K562 (cell line): ENCODE measurements around the gene MKRN1. TPM values are rescaled to one million over a fixed set of nuclear protein-coding genes. Genes with fewer than 3 reads are reported as not detected.

ENCODE experiments used
- ATAC-seq: fragments of 200-7000 bp; cut with Tn5 transposase; 3 replicates; pipeline ENCODE4 v1.9.1; 2020; ENCODE audit warnings: moderate library complexity
- BruUV-seq: library from RNA; stranded (reverse); fragments of 400-500 nt; replicated peaks from 2 replicates; lab custom pipeline; 2021; lab: Mats Ljungman, UMichigan
- CTCF ChIA-PET: fragments of 300-600 bp; formaldehyde crosslinking; extraction: SDS; loops from one replicate; lab custom pipeline; 2021; ENCODE audit warnings: low intra/inter-chr PET ratio; lab: Yijun Ruan, JAX
- POLR2A ChIA-PET: fragments of 300-600, 350-650 bp; sonication (Branson Sonifier 250); formaldehyde crosslinking; extraction: SDS; loops from one replicate; lab custom pipeline; 2021; ENCODE audit warnings: antibody characterized with exemption, inconsistent platforms; lab: Yijun Ruan, JAX
- DNase-seq, 4 experiments: peaks; one replicate each; pipeline versions ENCODE4 v3.0.0 to v3.0.0-alpha.2; 2011 to 2018; ENCODE audit warnings: low spot score in 3 of 4, mixed read lengths in 3 of 4; ENCODE audit errors: extremely low read depth in 1 of 4
- FAIRE-seq: peaks from 2 replicates; lab custom pipeline; 2011; peaks lifted over from hg19 to GRCh38; lab: Jason Lieb, UNC
- H2AFZ ChIP-seq: 2 replicates; pipeline ENCODE4 v1.6.0; 2011; ENCODE audit warnings: low read depth, low read length, control low read depth, inconsistent platforms
- H3K27ac ChIP-seq: fragments of 200-600 bp; 3 replicates; pipeline ENCODE4 v1.8.0; 2011; ENCODE audit warnings: low read depth, mild to moderate bottlenecking, control low read depth, inconsistent platforms, low read length, moderate library complexity, mixed read lengths; ENCODE audit errors: extremely low read depth
- H3K27me3 ChIP-seq, 2 experiments: fragments of 300-600 bp in 1 of 2; 2 replicates in 1 of 2; 3 replicates in 1 of 2; pipeline versions ENCODE4 v1.6.0 to v1.8.0; 2011; ENCODE audit warnings: inconsistent platforms in 2 of 2, low read length in 2 of 2, mild to moderate bottlenecking in 1 of 2, mixed read lengths in 1 of 2, moderate library complexity in 1 of 2; ENCODE audit not compliant: control insufficient read depth in 2 of 2, insufficient read depth in 2 of 2
- H3K36me3 ChIP-seq: fragments of 300-600 bp; 3 replicates; pipeline ENCODE4 v1.8.0; 2011; ENCODE audit warnings: mild to moderate bottlenecking, low read length, inconsistent platforms; ENCODE audit not compliant: control insufficient read depth, insufficient read depth
- H3K4me1 ChIP-seq, 2 experiments: fragments of 200-600 bp in 1 of 2; replicated peaks in 1 of 2; 2 replicates in 1 of 2; 3 replicates in 1 of 2; pipeline versions ENCODE4 v1.5.1 to v1.8.0; 2011; ENCODE audit warnings: inconsistent platforms in 2 of 2, low read length in 2 of 2, mild to moderate bottlenecking in 1 of 2, mixed read lengths in 1 of 2, moderate library complexity in 1 of 2; ENCODE audit not compliant: control insufficient read depth in 2 of 2, insufficient read depth in 2 of 2
- H3K4me2 ChIP-seq: 2 replicates; pipeline ENCODE4 v1.6.1; 2011; ENCODE audit warnings: low read length, control low read depth, inconsistent platforms, mixed read lengths; ENCODE audit not compliant: insufficient read depth
- H3K4me3 ChIP-seq: fragments of 200-600 bp; sonication (generic), shearing (Covaris generic); 2 replicates; pipeline ENCODE4 v1.5.1; 2016; ENCODE audit warnings: control low read depth, inconsistent platforms
- H3K79me2 ChIP-seq: fragments of 200-600 bp; 3 replicates; pipeline ENCODE4 v1.8.0; 2011; ENCODE audit warnings: low read length, inconsistent platforms; ENCODE audit not compliant: control insufficient read depth, insufficient read depth
- H3K9ac ChIP-seq, 2 experiments: 2 replicates each; pipeline versions ENCODE4 v1.6.0 to v1.6.1; 2011; ENCODE audit warnings: low read depth in 2 of 2, low read length in 2 of 2, control low read depth in 1 of 2, inconsistent platforms in 1 of 2, mild to moderate bottlenecking in 1 of 2, mixed read lengths in 1 of 2; ENCODE audit not compliant: insufficient read depth in 1 of 2
- H3K9me1 ChIP-seq: one replicate; pipeline ENCODE4 v1.6.0; 2011; ENCODE audit warnings: inconsistent platforms, mild to moderate bottlenecking, low read length, moderate library complexity; ENCODE audit not compliant: control insufficient read depth, insufficient read depth
- H3K9me3 ChIP-seq: replicated peaks from 2 replicates; pipeline ENCODE4 v1.5.1; 2011; ENCODE audit warnings: low read depth, low read length, inconsistent platforms; ENCODE audit not compliant: control insufficient read depth, insufficient read depth
- H4K20me1 ChIP-seq: replicated peaks from 2 replicates; pipeline ENCODE4 v1.6.1; 2011; ENCODE audit warnings: low read length, inconsistent platforms, mixed read lengths; ENCODE audit not compliant: control insufficient read depth, insufficient read depth
- CC2D1A ChIP-seq: fragments of 450-650 bp; IDR thresholded peaks from 2 replicates; pipeline ENCODE4 v1.6.1; 2017; ENCODE audit warnings: mild to moderate bottlenecking
- FUS ChIP-seq: fragments of 200-400 bp; formaldehyde crosslinking; optimal IDR thresholded peaks from 2 replicates; pipeline ENCODE3; 2017; ENCODE audit warnings: low read depth, low read length
- HSF4 ChIP-seq: fragments of 250-450 bp; sonication (Bioruptor Pico); IDR thresholded peaks from 2 replicates; pipeline ENCODE4 v2.1.2; 2022; ENCODE audit warnings: mild to moderate bottlenecking, moderate library complexity, borderline replicate concordance
- KAT8 ChIP-seq: fragments of 450-650 bp; IDR thresholded peaks from 2 replicates; pipeline ENCODE4 v1.6.1; 2016; ENCODE audit warnings: low read depth, mild to moderate bottlenecking
- KLF1 ChIP-seq: fragments of 450-650 bp; IDR thresholded peaks from 2 replicates; pipeline ENCODE4 v1.6.1; 2016; ENCODE audit warnings: missing genetic modification characterization, missing compliant biosample characterization
- WGBS: fragments of 100-300 bp; shearing (Covaris generic); methylation state at CpG from one replicate; pipeline ENCODE4 v1.1.6; 2016; ENCODE audit warnings: low coverage, mixed read lengths; ENCODE audit not compliant: insufficient coverage; ENCODE audit errors: missing lambda C conversion rate; 5-methylcytosine and 5-hydroxymethylcytosine counted together
- in situ Hi-C: fragments of 300-500 bp; cut with MboI; formaldehyde crosslinking; loops from 4 replicates; pipeline ENCODE4 v1.15.0; 2018; ENCODE audit warnings: inconsistent platforms, mixed read lengths
- intact Hi-C: fragments of 100-400 bp; cut with micrococcal nuclease; formaldehyde crosslinking; loops from 2 replicates; pipeline ENCODE4 v1.14.2; 2022
- polyA plus RNA-seq, 8 experiments: library from polyadenylated mRNA; depleted of rRNA in 4 of 8; stranded (reverse) in 5 of 8; unstranded in 3 of 8; fragments of >200 nt; fragmentation: Nextera tagmentation in 2 of 8; fragmentation: Illumina TruSeq in 1 of 8; extraction: Ambion mirVana in 2 of 8; extraction: Trizol in 1 of 8; gene quantifications; 2 replicates each; pipeline versions ENCODE4 v1.2.1 to v1.2.3, GENCODE V29; 2011 to 2014; ENCODE audit warnings: inconsistent platforms in 1 of 8, missing spikeins in 1 of 8
- total RNA-seq, 7 experiments: library from RNA; depleted of rRNA in 6 of 7; stranded (reverse); fragments of >200 nt in 6 of 7; fragmentation: Illumina TruSeq in 2 of 7; extraction: Trizol in 2 of 7; gene quantifications; 2 replicates each; pipeline versions ENCODE4 v1.2.1 to v1.2.3, GENCODE V29; 2011 to 2021; ENCODE audit warnings: low replicate concordance in 1 of 7
- TF ChIP-seq, protein P1 (sequence below), 2 experiments: fragments of 150-350 bp in 1 of 2; IDR thresholded peaks; 2 replicates each; pipeline ENCODE4 v1.6.1; 2012 to 2016; ENCODE audit warnings: low read depth in 2 of 2, low read length in 2 of 2, mild to moderate bottlenecking in 1 of 2, moderate library complexity in 1 of 2
- TF ChIP-seq, protein P2 (sequence below), 2 experiments: fragments of 450-650 bp; IDR thresholded peaks; 2 replicates each; pipeline ENCODE4 v1.6.1; 2018; ENCODE audit warnings: mild to moderate bottlenecking in 2 of 2, low read depth in 1 of 2; ENCODE audit not compliant: partially characterized antibody in 2 of 2
- TF ChIP-seq, protein P3 (sequence below), 2 experiments: fragments of 200-800 bp in 1 of 2; sonication (Bioruptor generic) in 1 of 2; sonication (generic) in 1 of 2; formaldehyde crosslinking in 1 of 2; IDR thresholded peaks in 1 of 2; conservative IDR thresholded peaks in 1 of 2; 2 replicates each; pipeline versions ENCODE4 v1.5.0 to v1.6.1; 2016 to 2020; ENCODE audit warnings: missing compliant biosample characterization in 1 of 2, missing genetic modification characterization in 1 of 2, missing genetic modification reagents in 1 of 2

The MKRN1 gene
- total and polyA plus RNA-seq, 9 of the 15 experiments (the other 6 are each of a cell fraction or from before 2014, with no cell fraction given), result 30.5 to 90.3 (median 76.0) TPM

DNA sequence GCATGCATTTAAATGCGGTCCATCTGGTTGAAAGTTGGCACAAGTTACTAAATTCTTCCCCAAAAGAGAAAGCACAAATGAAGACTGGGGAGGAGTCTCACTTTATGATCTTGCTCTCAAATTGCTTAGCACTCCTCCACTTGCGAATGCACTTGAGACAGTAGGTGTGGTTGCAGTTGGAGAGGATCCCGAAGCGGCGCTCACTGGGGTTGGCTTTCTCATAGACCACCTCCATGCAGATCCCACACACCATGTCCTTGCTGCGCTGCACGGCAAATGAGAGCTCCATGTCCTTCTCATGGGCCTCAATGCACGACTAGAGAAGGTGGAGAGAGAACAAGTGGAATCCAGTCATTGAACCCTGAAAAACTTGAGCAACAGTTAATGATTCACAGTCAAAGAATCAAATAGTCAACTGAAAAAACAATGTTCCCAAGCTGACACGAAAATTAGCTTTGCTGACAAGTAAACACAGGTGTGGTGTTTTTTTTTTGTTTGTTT is 22.7 kb downstream of the MKRN1 start:
- Histone ChIP-seq H3K4me3 (no peak overlapping the region), H3K27me3 (no peaks in the 10 kb centered on the region), H2AFZ (no peak overlapping the region), H4K20me1 (0 out of 2 replicates have a peak, but pooled peaks cover 9% of the 10 kb centered on the region), H3K79me2 (peaks cover 4% of the 10 kb centered on the region; the same call in 1 of the 3 replicates), H3K9me3 (no peaks in the 10 kb centered on the region), H3K27ac (no peak overlapping the region), H3K4me2 (no peak overlapping the region), H3K36me3 (peaks cover 88% of the 10 kb centered on the region), H3K9ac (no peak overlapping the region), H3K4me1 (no peaks in the 10 kb centered on the region), H3K9me1 (no peaks in the 10 kb centered on the region)
- DNase-seq, result no peak
- BruUV-seq, result no TSS peak
- no peak for ATAC-seq
- intact Hi-C loops (no loop called here), in situ Hi-C loops (no loop called here)
- ChIA-PET CTCF (no interaction called here), POLR2A (interaction anchor here (0.7 to 3.1 kb wide), 3 partner anchors 7 to 182 kb away, joined by 3 to 14 read pairs (median 3); no protein-coding TSS in a partner anchor)
- 97% methylated on average over 9 of the region's 9 CpGs for WGBS
- no peak for FAIRE-seq
- no peak for TF ChIP-seq HSF4 (CRISPR knock-in tag)
- TF ChIP-seq, protein P1, sequence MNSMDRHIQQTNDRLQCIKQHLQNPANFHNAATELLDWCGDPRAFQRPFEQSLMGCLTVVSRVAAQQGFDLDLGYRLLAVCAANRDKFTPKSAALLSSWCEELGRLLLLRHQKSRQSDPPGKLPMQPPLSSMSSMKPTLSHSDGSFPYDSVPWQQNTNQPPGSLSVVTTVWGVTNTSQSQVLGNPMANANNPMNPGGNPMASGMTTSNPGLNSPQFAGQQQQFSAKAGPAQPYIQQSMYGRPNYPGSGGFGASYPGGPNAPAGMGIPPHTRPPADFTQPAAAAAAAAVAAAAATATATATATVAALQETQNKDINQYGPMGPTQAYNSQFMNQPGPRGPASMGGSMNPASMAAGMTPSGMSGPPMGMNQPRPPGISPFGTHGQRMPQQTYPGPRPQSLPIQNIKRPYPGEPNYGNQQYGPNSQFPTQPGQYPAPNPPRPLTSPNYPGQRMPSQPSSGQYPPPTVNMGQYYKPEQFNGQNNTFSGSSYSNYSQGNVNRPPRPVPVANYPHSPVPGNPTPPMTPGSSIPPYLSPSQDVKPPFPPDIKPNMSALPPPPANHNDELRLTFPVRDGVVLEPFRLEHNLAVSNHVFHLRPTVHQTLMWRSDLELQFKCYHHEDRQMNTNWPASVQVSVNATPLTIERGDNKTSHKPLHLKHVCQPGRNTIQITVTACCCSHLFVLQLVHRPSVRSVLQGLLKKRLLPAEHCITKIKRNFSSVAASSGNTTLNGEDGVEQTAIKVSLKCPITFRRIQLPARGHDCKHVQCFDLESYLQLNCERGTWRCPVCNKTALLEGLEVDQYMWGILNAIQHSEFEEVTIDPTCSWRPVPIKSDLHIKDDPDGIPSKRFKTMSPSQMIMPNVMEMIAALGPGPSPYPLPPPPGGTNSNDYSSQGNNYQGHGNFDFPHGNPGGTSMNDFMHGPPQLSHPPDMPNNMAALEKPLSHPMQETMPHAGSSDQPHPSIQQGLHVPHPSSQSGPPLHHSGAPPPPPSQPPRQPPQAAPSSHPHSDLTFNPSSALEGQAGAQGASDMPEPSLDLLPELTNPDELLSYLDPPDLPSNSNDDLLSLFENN (IDR thresholded peaks at IDR 0.05; ENCODE audit: low read depth in 2 of 2, low read length in 2 of 2), result no peak
- no peak for TF ChIP-seq KAT8
- TF ChIP-seq, protein P2, sequence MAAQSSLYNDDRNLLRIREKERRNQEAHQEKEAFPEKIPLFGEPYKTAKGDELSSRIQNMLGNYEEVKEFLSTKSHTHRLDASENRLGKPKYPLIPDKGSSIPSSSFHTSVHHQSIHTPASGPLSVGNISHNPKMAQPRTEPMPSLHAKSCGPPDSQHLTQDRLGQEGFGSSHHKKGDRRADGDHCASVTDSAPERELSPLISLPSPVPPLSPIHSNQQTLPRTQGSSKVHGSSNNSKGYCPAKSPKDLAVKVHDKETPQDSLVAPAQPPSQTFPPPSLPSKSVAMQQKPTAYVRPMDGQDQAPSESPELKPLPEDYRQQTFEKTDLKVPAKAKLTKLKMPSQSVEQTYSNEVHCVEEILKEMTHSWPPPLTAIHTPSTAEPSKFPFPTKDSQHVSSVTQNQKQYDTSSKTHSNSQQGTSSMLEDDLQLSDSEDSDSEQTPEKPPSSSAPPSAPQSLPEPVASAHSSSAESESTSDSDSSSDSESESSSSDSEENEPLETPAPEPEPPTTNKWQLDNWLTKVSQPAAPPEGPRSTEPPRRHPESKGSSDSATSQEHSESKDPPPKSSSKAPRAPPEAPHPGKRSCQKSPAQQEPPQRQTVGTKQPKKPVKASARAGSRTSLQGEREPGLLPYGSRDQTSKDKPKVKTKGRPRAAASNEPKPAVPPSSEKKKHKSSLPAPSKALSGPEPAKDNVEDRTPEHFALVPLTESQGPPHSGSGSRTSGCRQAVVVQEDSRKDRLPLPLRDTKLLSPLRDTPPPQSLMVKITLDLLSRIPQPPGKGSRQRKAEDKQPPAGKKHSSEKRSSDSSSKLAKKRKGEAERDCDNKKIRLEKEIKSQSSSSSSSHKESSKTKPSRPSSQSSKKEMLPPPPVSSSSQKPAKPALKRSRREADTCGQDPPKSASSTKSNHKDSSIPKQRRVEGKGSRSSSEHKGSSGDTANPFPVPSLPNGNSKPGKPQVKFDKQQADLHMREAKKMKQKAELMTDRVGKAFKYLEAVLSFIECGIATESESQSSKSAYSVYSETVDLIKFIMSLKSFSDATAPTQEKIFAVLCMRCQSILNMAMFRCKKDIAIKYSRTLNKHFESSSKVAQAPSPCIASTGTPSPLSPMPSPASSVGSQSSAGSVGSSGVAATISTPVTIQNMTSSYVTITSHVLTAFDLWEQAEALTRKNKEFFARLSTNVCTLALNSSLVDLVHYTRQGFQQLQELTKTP (IDR thresholded peaks at IDR 0.05; ENCODE audit: low read depth in 1 of 2, partially characterized antibody in 2 of 2), result no peak
- TF ChIP-seq KLF1, result no peak
- TF ChIP-seq CC2D1A, result no peak
- TF ChIP-seq FUS, result no peak
- TF ChIP-seq, protein P3, sequence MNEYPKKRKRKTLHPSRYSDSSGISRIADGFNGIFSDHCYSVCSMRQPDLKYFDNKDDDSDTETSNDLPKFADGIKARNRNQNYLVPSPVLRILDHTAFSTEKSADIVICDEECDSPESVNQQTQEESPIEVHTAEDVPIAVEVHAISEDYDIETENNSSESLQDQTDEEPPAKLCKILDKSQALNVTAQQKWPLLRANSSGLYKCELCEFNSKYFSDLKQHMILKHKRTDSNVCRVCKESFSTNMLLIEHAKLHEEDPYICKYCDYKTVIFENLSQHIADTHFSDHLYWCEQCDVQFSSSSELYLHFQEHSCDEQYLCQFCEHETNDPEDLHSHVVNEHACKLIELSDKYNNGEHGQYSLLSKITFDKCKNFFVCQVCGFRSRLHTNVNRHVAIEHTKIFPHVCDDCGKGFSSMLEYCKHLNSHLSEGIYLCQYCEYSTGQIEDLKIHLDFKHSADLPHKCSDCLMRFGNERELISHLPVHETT (CRISPR knock-in tag; conservative IDR thresholded peaks at IDR 0.05 in 1 of 2, IDR thresholded peaks at IDR 0.05 in 1 of 2), result no peak
